GM18873 (cell line): ENCODE measurements around the gene FNIP2.
"Not testable (repeated sequence)": the region's sequence is repeated elsewhere in the genome, so short reads cannot be mapped to it uniquely, and the experiment has no call there.

Experiments
- ATAC-seq: cut with Tn5 transposase; IDR thresholded peaks from one replicate; pipeline ENCODE4 v1.9.1; 2021; ENCODE audit warnings: mild to moderate bottlenecking, moderate library complexity, moderate number of reproducible peaks; ENCODE audit not compliant: unreplicated experiment, low FRiP score

Gene FNIP2

GRCh38 chr4:158941895-158942294, 173.1 kb downstream of the FNIP2 start:
- ATAC-seq = no peak

GRCh38 chr4:158945529-158946108, 176.8 kb downstream of the FNIP2 start:
- no peak for ATAC-seq

- ATAC-seq = no peak
These were observed 178.0 kb downstream of the FNIP2 start for GRCh38 chr4:158946825-158947224.

- no peak for ATAC-seq
These were observed 179.2 kb downstream of the FNIP2 start for GRCh38 chr4:158948071-158948470.

GRCh38 chr4:158949099-158949498, 180.3 kb downstream of the FNIP2 start:
- ATAC-seq = no peak

GRCh38 chr4:158952221-158952774, 183.5 kb downstream of the FNIP2 start:
- not testable (repeated sequence) for ATAC-seq

- ATAC-seq = not testable (repeated sequence)
These were observed 187.5 kb downstream of the FNIP2 start for GRCh38 chr4:158956345-158956744.

- not testable (repeated sequence) for ATAC-seq
These were observed 188.1 kb downstream of the FNIP2 start for GRCh38 chr4:158956918-158957317.
